Activated CD4-positive, alpha-beta T cell treated with anti-CD3 and anti-CD28 coated beads, Interleukin-2, amount 10 ng/mL, durations not matched to agents 7 days and 5 days (primary cell): Measurements from ENCODE around the gene CDKL1. TPM values are rescaled to one million over a fixed set of nuclear protein-coding genes. Genes with fewer than 3 reads are reported as not detected.

Experiments
- CTCF ChIA-PET: fragments of 350-600 bp; sonication (Branson Sonifier 250); formaldehyde crosslinking; loops from one replicate; lab custom pipeline; 2021; ENCODE audit warnings: antibody characterized with exemption; lab: Charles Lee
- POLR2A ChIA-PET: fragments of 350-600 bp; sonication (Branson Sonifier 250); formaldehyde crosslinking; loops from one replicate; lab custom pipeline; 2021; ENCODE audit warnings: antibody characterized with exemption; lab: Charles Lee
- DNase-seq: peaks from one replicate; pipeline ENCODE4 v3.0.0-alpha.2; 2020
- H3K27ac Mint-ChIP-seq: one replicate; pipeline ENCODE4 v1.8.0; 2021; ENCODE audit warnings: mild to moderate bottlenecking, moderate library complexity, mixed read lengths
- H3K27me3 Mint-ChIP-seq: one replicate; pipeline ENCODE4 v1.8.0; 2021; ENCODE audit warnings: mixed read lengths
- H3K36me3 Mint-ChIP-seq: one replicate; pipeline ENCODE4 v1.8.0; 2021; ENCODE audit warnings: low read depth, mixed read lengths
- H3K4me1 Mint-ChIP-seq: one replicate; pipeline ENCODE4 v1.8.0; 2021; ENCODE audit warnings: mixed read lengths
- H3K4me3 Mint-ChIP-seq: one replicate; pipeline ENCODE4 v1.8.0; 2021; ENCODE audit warnings: mild to moderate bottlenecking, moderate library complexity, mixed read lengths
- H3K9me3 Mint-ChIP-seq: one replicate; pipeline ENCODE4 v1.8.0; 2021; ENCODE audit warnings: mixed read lengths
- total RNA-seq, 2 experiments: library from RNA; stranded (reverse); gene quantifications; one replicate each; pipeline ENCODE4 v1.2.3, GENCODE V29; 2021

Gene CDKL1
- total RNA-seq: 10 to 100 TPM; 11.5 to 14.6 TPM

DNA sequence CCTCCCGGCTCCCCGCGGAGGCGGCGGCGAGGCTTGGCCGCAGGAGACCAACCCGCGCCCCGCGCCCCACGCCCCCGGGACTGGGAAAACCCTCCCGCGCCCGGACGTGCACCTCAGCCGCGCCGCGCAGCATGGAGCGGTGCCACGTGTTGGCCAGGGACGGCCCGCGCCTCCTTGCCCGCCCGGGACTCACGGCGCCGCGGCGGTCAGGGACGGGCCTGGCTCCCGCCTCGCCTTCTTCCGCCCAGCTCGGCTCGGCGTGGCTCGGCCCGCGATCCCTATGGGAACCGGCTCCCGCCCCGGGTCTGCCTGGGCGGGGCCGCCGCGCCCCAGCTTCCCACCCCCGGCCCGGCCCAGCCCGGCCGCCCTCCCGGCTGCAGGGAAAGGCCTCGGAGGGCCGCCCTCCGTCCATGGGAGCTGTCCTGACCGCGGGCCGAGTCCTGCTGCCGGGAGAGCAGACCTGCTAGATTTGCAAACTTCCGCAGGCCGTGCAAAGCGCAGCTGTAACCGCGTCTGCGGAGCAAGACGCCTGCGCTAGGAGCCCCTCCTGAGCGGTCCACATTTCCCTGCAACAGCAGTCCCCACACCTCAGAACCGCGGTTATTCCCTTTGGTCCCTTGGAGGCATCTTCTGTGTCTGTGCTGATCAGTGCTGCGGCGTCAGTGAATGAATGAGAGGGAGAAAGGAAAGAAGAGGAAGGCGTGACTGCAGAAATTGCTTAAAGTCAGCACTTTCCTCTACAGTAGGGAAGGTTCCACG lies at the start of gene CDKL1:
TSS of gene CDKL1 (minus strand) at position 251 of the 759 bp plus-strand sequence. CDS start 1,013 bp downstream, outside the sequence.
- Mint-ChIP-seq H3K4me3 (peak within 1 kb of the TSS; percentile 76), H3K27me3 (peaks cover 10% of the 10 kb centered on the region), H3K9me3 (no peaks in the 10 kb centered on the region), H3K27ac (peak within 1 kb of the TSS; percentile 86), H3K36me3 (peaks cover 2% of the 10 kb centered on the region), H3K4me1 (peaks cover 13% of the 10 kb centered on the region)
- CTCF ChIA-PET: interaction anchor here (0.6 to 1.2 kb wide), 3 partner anchors 11 to 902 kb away, joined by 3 to 4 read pairs (median 3); no protein-coding TSS in a partner anchor
- DNase-seq: peak; percentile 37
- POLR2A ChIA-PET: interaction anchor here (0.6 to 0.9 kb wide), 3 partner anchors 47 to 120 kb away, joined by 3 to 4 read pairs (median 3); no protein-coding TSS in a partner anchor

DNA sequence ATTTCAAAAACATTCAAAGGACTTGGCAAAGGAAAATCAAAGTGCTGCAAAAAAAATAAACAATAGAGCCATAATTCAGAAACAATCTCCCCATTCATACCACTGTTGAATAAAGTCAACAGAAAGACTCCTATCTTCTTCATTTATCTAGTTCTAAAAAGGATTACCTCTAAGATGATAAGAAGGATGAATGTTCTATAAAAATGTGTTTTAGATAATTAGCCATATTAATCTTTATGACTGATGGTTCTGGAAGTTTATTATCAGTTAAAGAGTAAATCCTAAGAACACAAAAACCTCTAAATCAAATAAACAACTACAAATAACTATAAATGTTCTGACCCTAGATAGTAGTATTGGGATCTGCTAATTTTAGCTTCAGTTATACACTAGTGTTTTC lies 37.8 kb upstream of the CDKL1 start:
- Mint-ChIP-seq H3K4me3 (no peak overlapping the region), H3K4me1 (no peaks in the 10 kb centered on the region), H3K27ac (no peak overlapping the region), H3K9me3 (peaks cover 13% of the 10 kb centered on the region), H3K36me3 (peaks cover 49% of the 10 kb centered on the region), H3K27me3 (no peaks in the 10 kb centered on the region)
- ChIA-PET CTCF (no interaction called here), POLR2A (no interaction called here)
- no peak for DNase-seq

DNA sequence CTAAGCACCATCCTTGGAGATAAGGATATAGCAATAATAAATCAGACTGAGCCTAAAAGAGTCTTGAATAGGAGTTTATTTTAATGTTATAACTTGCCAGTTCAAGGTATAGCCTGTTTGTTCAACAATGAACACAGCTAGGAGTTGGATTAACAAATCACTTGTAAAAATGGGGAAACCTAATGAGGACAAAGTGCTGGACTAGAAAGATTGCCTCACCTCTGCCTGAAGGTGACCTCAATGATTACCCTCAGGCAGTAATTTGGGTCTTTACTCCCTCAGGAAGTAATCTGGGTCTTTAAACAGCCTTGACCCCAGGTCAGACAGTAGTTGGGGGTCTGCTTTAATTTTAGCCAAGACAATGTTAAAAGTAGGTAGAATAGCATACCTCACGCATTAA lies 35.5 kb upstream of the CDKL1 start:
- CTCF ChIA-PET: no interaction called here
- POLR2A ChIA-PET: no interaction called here
- peaks cover 6% of the 10 kb centered on the region for H3K9me3 Mint-ChIP-seq

DNA sequence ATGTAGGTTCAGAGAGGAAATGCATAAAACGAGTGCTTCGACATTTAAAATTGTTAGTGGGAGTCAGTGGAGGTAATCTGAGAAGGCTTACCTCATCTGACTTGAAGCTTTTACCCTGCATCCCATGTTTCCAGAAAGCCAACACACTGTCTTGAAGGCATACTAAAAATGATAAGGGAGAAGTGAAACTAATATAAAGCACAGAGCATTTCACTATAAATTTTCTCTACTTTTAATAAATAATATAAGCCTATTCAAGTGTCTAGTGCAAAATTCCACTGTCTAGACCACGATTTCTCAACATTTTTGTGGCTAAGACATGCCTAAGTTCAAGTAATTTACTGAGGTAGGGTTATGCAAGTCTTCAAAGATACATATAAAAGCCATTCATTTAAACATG lies 29.1 kb upstream of the CDKL1 start:
- CTCF ChIA-PET: no interaction called here
- Mint-ChIP-seq H3K9me3 (no peaks in the 10 kb centered on the region), H3K36me3 (peaks cover 9% of the 10 kb centered on the region), H3K27ac (no peak overlapping the region), H3K4me3 (no peak overlapping the region), H3K27me3 (no peaks in the 10 kb centered on the region), H3K4me1 (no peaks in the 10 kb centered on the region)
- POLR2A ChIA-PET: no interaction called here
- DNase-seq: no peak

More for the DNA sequence above, 35.5 kb upstream of the CDKL1 start:
- Mint-ChIP-seq H3K4me3 (no peak overlapping the region), H3K27ac (no peak overlapping the region), H3K36me3 (peaks cover 34% of the 10 kb centered on the region), H3K27me3 (no peaks in the 10 kb centered on the region), H3K4me1 (no peaks in the 10 kb centered on the region)
- no peak for DNase-seq

DNA sequence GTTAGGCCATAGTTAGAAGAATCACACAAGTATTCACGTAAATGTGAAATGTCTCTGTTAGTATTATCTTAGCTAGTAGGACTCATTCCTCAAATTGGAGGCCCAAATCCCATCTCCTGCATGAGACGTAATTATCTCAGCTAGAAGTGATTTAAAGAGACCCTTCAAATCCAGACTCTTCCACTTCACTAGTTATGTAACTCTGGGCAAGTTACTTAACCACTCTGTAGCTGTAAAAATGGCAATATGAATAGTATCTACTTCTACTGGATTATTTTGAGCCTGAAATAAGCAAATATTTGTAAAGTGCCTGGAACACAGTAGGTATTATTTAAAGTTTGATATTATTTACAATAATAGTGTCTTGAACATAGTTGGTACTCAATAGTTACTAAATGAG lies 28.4 kb upstream of the CDKL1 start:
- Mint-ChIP-seq H3K27me3 (no peaks in the 10 kb centered on the region), H3K4me1 (no peaks in the 10 kb centered on the region), H3K9me3 (no peaks in the 10 kb centered on the region), H3K27ac (no peak overlapping the region), H3K36me3 (peaks cover 8% of the 10 kb centered on the region), H3K4me3 (no peak overlapping the region)
- DNase-seq: no peak
- POLR2A ChIA-PET: no interaction called here
- CTCF ChIA-PET: no interaction called here

DNA sequence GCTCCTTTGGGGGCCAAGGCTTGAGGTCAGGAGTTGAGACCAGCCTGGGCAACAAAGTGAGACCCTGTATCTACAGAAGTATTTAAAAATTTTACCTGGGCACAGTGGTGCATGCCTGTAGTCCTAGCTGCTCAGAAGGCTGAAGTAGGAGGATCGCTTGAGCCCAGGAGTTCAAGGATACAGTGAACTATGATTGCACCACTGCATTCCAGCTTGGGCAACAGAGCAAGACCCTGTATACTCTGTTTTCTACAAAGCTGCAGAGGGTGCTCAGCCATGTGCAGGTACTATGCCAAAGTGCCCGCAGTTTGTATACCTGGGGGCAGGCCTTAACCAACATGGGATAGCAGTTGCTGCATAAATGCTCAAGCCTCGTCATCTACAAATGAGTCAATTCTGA lies 26.8 kb upstream of the CDKL1 start:
- Mint-ChIP-seq H3K9me3 (no peaks in the 10 kb centered on the region), H3K27me3 (no peaks in the 10 kb centered on the region), H3K4me3 (no peak overlapping the region), H3K4me1 (no peaks in the 10 kb centered on the region), H3K27ac (no peak overlapping the region), H3K36me3 (peaks cover 13% of the 10 kb centered on the region)
- POLR2A ChIA-PET: no interaction called here
- DNase-seq: no peak
- CTCF ChIA-PET: interaction anchor here (0.6 to 1.1 kb wide), 2 partner anchors 108 to 125 kb away, joined by 3 read pairs; partner anchors contain the start of gene MAP4K5

DNA sequence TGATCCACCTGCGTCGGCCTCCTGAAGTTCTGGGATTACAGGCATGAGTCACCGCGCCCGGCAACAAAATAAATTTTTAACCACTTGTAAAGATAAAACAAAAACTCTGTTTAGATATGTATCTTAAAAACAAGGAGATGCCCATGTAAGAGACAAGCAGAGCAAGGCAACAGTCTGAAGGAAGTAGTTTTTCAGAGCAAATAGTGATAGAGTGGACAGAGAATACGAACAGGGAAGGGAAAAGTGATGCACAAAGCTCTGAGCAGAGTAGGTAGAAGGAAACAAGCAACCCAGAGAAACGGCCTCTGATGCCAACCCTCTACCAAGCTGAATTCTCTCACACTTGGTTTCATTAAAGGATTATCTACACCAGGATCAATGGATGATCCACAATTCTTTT lies 24.8 kb upstream of the CDKL1 start:
- no peak overlapping the region for H3K27ac Mint-ChIP-seq
- no peak for DNase-seq
- H3K27me3 Mint-ChIP-seq: no peaks in the 10 kb centered on the region
- H3K4me1 Mint-ChIP-seq: peaks cover 9% of the 10 kb centered on the region
- no peak overlapping the region for H3K4me3 Mint-ChIP-seq
- peaks cover 2% of the 10 kb centered on the region for H3K9me3 Mint-ChIP-seq
- ChIA-PET CTCF (interaction anchor here (1.0 kb wide), 1 partner anchor 8 kb away, joined by 3 read pairs; no protein-coding TSS in a partner anchor), POLR2A (interaction anchor here (0.7 kb wide), 1 partner anchor 191 kb away, joined by 7 read pairs; no protein-coding TSS in a partner anchor)
- peaks cover 28% of the 10 kb centered on the region for H3K36me3 Mint-ChIP-seq

DNA sequence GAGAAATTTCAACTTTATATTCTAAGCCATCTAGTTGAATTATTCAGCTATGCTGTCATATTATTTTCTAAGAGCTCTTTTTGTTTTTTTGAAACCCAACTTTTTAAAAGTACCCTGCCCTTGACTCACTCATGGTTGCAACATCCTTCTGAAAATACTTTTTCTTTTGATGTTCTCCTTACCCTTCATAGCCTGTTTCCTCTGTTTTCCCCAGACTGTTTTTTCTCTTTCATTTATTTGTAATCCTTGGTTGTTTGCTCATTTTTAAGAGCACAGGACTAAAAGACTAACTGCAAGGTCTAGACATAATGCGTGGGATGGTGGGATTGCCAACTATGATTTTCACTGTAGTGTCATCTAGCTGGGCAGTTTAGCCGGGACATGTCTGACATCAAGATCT lies 21.2 kb upstream of the CDKL1 start:
- H3K36me3 Mint-ChIP-seq: peaks cover 34% of the 10 kb centered on the region
- peaks cover 5% of the 10 kb centered on the region for H3K9me3 Mint-ChIP-seq
- H3K27ac Mint-ChIP-seq: no peak overlapping the region
- H3K4me1 Mint-ChIP-seq: peaks cover 9% of the 10 kb centered on the region
- CTCF ChIA-PET: no interaction called here
- no peak overlapping the region for H3K4me3 Mint-ChIP-seq
- H3K27me3 Mint-ChIP-seq: no peaks in the 10 kb centered on the region
- POLR2A ChIA-PET: no interaction called here
- DNase-seq: no peak

DNA sequence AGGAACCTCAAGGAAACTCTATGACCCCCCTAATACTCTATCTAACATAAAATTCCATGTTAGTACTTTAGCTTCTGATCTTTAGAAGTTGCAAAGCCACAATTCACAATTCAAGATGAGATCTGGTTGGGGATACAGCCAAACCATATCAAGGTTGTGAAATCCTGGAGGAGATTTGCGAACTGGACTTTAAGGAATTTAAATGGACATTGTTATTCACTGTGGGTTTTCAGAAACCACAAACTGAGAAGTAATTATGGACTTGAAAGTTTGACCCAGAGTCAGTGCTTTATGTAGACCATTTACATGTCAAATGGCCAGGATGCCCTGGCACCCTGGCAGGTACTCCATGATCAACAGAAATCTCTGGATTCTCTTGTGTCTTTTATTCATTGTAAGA lies 14.2 kb upstream of the CDKL1 start:
- peaks cover 4% of the 10 kb centered on the region for H3K36me3 Mint-ChIP-seq
- no peak overlapping the region for H3K27ac Mint-ChIP-seq
- ChIA-PET POLR2A (no interaction called here), CTCF (no interaction called here)
- no peaks in the 10 kb centered on the region for H3K27me3 Mint-ChIP-seq
- DNase-seq: no peak
- peaks cover 10% of the 10 kb centered on the region for H3K9me3 Mint-ChIP-seq
- H3K4me3 Mint-ChIP-seq: no peak overlapping the region
- peaks cover 4% of the 10 kb centered on the region for H3K4me1 Mint-ChIP-seq

DNA sequence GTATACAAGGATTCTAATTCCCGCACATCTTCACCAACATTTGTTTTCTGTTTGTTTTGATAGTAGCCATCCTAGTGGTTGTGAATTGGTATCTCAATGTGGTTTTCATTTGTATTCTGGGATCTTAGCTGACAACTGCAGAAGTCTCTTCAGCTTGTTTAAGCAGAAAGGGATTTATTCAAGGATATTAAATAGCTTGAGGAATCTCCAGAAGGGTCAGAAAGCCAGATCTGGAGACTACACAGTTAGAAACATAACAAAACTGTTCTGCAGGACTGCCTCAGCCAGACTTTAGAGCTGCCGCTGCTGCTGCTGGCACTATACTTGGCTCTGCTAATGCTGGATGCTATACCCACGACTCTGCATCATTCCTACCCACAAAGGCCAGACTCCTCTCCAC lies 13.4 kb upstream of the CDKL1 start:
- Mint-ChIP-seq H3K4me1 (peaks cover 9% of the 10 kb centered on the region), H3K9me3 (peaks cover 9% of the 10 kb centered on the region), H3K36me3 (peaks cover 1% of the 10 kb centered on the region), H3K27me3 (no peaks in the 10 kb centered on the region), H3K27ac (no peak overlapping the region), H3K4me3 (no peak overlapping the region)
- POLR2A ChIA-PET: no interaction called here
- CTCF ChIA-PET: no interaction called here
- no peak for DNase-seq

DNA sequence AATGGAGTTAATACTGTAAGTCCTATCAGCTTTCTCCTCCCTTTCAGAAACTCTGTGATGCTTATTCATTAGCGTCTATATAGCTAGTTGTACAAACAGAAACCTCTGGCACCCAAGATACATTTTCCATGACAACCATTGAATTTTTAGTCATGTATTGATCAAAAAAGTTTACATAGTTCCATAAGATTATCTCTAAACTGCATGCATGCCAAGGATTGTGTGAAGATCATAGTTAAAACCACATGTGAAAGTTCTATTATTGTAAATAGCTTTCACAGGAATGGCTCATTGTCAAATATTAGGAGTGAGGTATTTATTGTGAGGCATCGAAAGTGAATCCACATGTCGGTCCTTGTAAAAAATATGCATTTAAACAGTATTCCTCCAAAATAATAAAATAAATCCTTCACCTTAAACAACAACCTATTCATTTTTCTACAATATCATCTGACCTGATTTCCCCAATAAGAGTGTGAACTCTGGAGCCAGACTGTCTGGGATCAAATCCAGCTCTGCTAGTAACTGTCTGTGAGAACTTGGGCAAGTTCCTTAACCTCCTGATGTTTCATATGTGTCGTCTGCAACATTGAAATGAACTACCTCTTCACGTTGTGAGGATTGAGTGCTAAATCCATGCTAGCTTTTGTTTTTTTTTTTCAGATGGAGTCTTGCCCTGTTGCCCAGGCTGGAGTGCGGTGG lies 10.6 kb upstream of the CDKL1 start:
- H3K9me3 Mint-ChIP-seq: peaks cover 9% of the 10 kb centered on the region

DNA sequence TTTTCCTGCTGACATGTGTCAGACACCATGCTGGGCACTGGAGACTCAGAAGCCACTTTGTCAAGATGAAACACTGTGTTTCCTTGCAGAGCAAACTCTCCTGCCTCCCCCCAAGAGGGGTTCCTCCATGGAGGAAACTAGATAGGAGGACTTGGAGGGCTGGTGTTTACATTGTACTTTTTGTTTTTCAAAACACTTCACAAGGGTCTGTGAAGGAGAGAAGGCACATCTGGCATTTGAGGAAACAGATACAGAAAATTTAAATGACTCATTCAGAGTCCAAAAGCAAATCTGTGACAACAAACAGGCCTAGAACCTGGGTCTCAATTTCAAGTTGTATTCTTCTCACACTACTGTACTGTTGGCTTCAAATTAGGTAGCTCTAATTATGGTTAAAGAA lies 6.7 kb upstream of the CDKL1 start:
- H3K4me3 Mint-ChIP-seq: no peak overlapping the region
- H3K4me1 Mint-ChIP-seq: peaks cover 9% of the 10 kb centered on the region
- no peaks in the 10 kb centered on the region for H3K27me3 Mint-ChIP-seq
- POLR2A ChIA-PET: no interaction called here
- no peak overlapping the region for H3K27ac Mint-ChIP-seq
- CTCF ChIA-PET: no interaction called here
- H3K9me3 Mint-ChIP-seq: peaks cover 6% of the 10 kb centered on the region
- no peak for DNase-seq
- H3K36me3 Mint-ChIP-seq: no peaks in the 10 kb centered on the region

More for the DNA sequence above, 10.6 kb upstream of the CDKL1 start:
- H3K27ac Mint-ChIP-seq: no peak overlapping the region
- ChIA-PET POLR2A (no interaction called here), CTCF (interaction anchor here (1.6 kb wide), 1 partner anchor 11 kb away, joined by 4 read pairs; the partner anchor contains the start of gene CDKL1)
- peaks cover 1% of the 10 kb centered on the region for H3K36me3 Mint-ChIP-seq
- peaks cover 9% of the 10 kb centered on the region for H3K4me1 Mint-ChIP-seq
- no peak for DNase-seq
- no peaks in the 10 kb centered on the region for H3K27me3 Mint-ChIP-seq
- no peak overlapping the region for H3K4me3 Mint-ChIP-seq

DNA sequence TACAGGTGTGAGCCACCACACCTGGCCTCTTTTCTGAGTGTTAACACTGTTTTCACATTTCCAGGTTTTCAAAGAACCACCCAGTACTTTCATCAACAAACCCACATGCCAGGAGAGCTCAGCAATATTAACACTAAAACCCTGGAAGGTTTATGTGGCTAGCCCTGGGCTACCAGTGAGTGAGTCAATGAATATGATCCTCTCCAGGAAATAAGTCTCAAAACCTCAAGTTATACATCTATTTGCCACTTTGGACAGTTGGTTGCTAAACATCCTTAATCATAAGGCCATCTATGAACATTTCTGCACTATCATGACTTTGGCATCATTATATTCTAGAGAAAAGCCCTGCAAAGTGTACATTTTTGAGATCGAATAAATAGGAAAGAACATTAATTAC lies 6.3 kb upstream of the CDKL1 start:
- peaks cover 9% of the 10 kb centered on the region for H3K4me1 Mint-ChIP-seq
- no peak overlapping the region for H3K4me3 Mint-ChIP-seq
- POLR2A ChIA-PET: no interaction called here
- peaks cover 3% of the 10 kb centered on the region for H3K27me3 Mint-ChIP-seq
- H3K9me3 Mint-ChIP-seq: peaks cover 6% of the 10 kb centered on the region
- H3K27ac Mint-ChIP-seq: no peak overlapping the region
- no peaks in the 10 kb centered on the region for H3K36me3 Mint-ChIP-seq
- DNase-seq: no peak
- CTCF ChIA-PET: interaction anchor here (0.5 to 0.7 kb wide), 2 partner anchors 88 to 726 kb away, joined by 3 read pairs; no protein-coding TSS in a partner anchor
